Liver (tissue), 9 donors: ENCODE measurements around the gene EDDM13. TPM values are rescaled to one million over a fixed set of nuclear protein-coding genes. Genes with fewer than 3 reads are reported as not detected.

Experiments used
- DNase-seq: peaks from one replicate; pipeline ENCODE4 v3.0.0-alpha.2; 2017; ENCODE audit warnings: low spot score
- H3K27ac ChIP-seq, 2 donors: one replicate each; pipeline ENCODE4 v1.7.0; 2013; ENCODE audit warnings: inconsistent platforms in 2 of 2, low read length in 2 of 2, control low read depth in 1 of 2, low read depth in 1 of 2, mild to moderate bottlenecking in 1 of 2
- H3K27me3 ChIP-seq, 4 donors: one replicate each; pipeline versions ENCODE4 v1.6.1 to v1.7.0; 2013; ENCODE audit warnings: low read length in 3 of 4, inconsistent platforms in 1 of 4, mild to moderate bottlenecking in 1 of 4, moderate library complexity in 1 of 4; ENCODE audit not compliant: control insufficient read depth in 4 of 4, insufficient read depth in 4 of 4
- H3K36me3 ChIP-seq, 4 donors: one replicate each; pipeline versions ENCODE4 v1.6.1 to v1.7.0; 2013; ENCODE audit warnings: low read length in 3 of 4, mild to moderate bottlenecking in 3 of 4, low read depth in 1 of 4, moderate library complexity in 1 of 4; ENCODE audit not compliant: control insufficient read depth in 4 of 4, insufficient read depth in 3 of 4
- H3K4me1 ChIP-seq, 4 donors: one replicate each; pipeline versions ENCODE4 v1.6.1 to v1.7.0; 2013; ENCODE audit warnings: low read length in 3 of 4, mild to moderate bottlenecking in 3 of 4, moderate library complexity in 1 of 4; ENCODE audit not compliant: control insufficient read depth in 4 of 4, insufficient read depth in 4 of 4
- H3K4me3 ChIP-seq, 3 donors: one replicate each; pipeline versions ENCODE4 v1.6.1 to v1.7.0; 2013; ENCODE audit warnings: low read length in 3 of 3, control low read depth in 1 of 3, low read depth in 1 of 3, mild to moderate bottlenecking in 1 of 3
- H3K9ac ChIP-seq, 2 donors: one replicate each; pipeline ENCODE4 v1.7.0; 2013; ENCODE audit warnings: low read length in 2 of 2, mild to moderate bottlenecking in 2 of 2, moderate library complexity in 2 of 2, control low read depth in 1 of 2, low read depth in 1 of 2
- H3K9me3 ChIP-seq, 4 donors: one replicate each; pipeline versions ENCODE4 v1.6.1 to v1.7.0; 2013; ENCODE audit warnings: low read length in 3 of 4; ENCODE audit not compliant: control insufficient read depth in 4 of 4
- ATF3 ChIP-seq: IDR thresholded peaks from 2 replicates; pipeline ENCODE4 v1.6.1; 2016; ENCODE audit warnings: antibody characterized with exemption
- CTCF ChIP-seq: fragments of 150-350 bp; IDR thresholded peaks from 2 replicates; pipeline ENCODE4 v1.5.1; 2017; ENCODE audit warnings: improper control_type of control experiment, low read depth, low read length; ENCODE audit not compliant: missing input control
- EGR1 ChIP-seq, 2 donors: IDR thresholded peaks; 2 replicates each; pipeline ENCODE4 v1.6.1; 2016 to 2018; ENCODE audit warnings: antibody characterized with exemption in 2 of 2, low read depth in 2 of 2
- FOXA1 ChIP-seq: IDR thresholded peaks from 2 replicates; pipeline ENCODE4 v1.6.1; 2016; ENCODE audit warnings: antibody characterized with exemption
- FOXA2 ChIP-seq: IDR thresholded peaks from 2 replicates; pipeline ENCODE4 v1.6.1; 2016; ENCODE audit warnings: antibody characterized with exemption
- GABPA ChIP-seq, 2 donors: IDR thresholded peaks in 1 of 2; conservative IDR thresholded peaks in 1 of 2; 2 replicates each; pipeline ENCODE4 v1.6.1; 2016; ENCODE audit warnings: antibody characterized with exemption in 2 of 2, mild to moderate bottlenecking in 1 of 2, moderate library complexity in 1 of 2
- HNF4A ChIP-seq, 2 donors: conservative IDR thresholded peaks; 2 replicates each; pipeline ENCODE4 v1.6.1; 2016; ENCODE audit warnings: antibody characterized with exemption in 2 of 2, mild to moderate bottlenecking in 2 of 2
- JUND ChIP-seq, 2 donors: IDR thresholded peaks; 2 replicates each; pipeline ENCODE4 v1.6.1; 2016; ENCODE audit warnings: antibody characterized with exemption in 2 of 2
- MAX ChIP-seq: IDR thresholded peaks from 2 replicates; pipeline ENCODE4 v1.6.1; 2016; ENCODE audit warnings: antibody characterized with exemption
- NR2F2 ChIP-seq: IDR thresholded peaks from 2 replicates; pipeline ENCODE4 v1.6.1; 2016; ENCODE audit warnings: antibody characterized with exemption
- RAD21 ChIP-seq, 2 donors: IDR thresholded peaks; 2 replicates each; pipeline ENCODE4 v1.6.1; 2016; ENCODE audit warnings: antibody characterized with exemption in 2 of 2, mild to moderate bottlenecking in 2 of 2
- REST ChIP-seq: IDR thresholded peaks from 2 replicates; pipeline ENCODE4 v1.6.1; 2016; ENCODE audit warnings: antibody characterized with exemption, mild to moderate bottlenecking
- RXRA ChIP-seq, 2 donors: IDR thresholded peaks; 2 replicates each; pipeline ENCODE4 v1.6.1; 2017 to 2018; ENCODE audit warnings: antibody characterized with exemption in 2 of 2, mild to moderate bottlenecking in 1 of 2
- SP1 ChIP-seq: IDR thresholded peaks from 2 replicates; pipeline ENCODE4 v1.6.1; 2018; ENCODE audit warnings: antibody characterized with exemption, mild to moderate bottlenecking
- TAF1 ChIP-seq: conservative IDR thresholded peaks from 2 replicates; pipeline ENCODE4 v1.6.1; 2016; ENCODE audit warnings: antibody characterized with exemption, mild to moderate bottlenecking
- YY1 ChIP-seq: IDR thresholded peaks from 2 replicates; pipeline ENCODE4 v1.6.1; 2016; ENCODE audit warnings: antibody characterized with exemption, mild to moderate bottlenecking
- ZBTB33 ChIP-seq: IDR thresholded peaks from 2 replicates; pipeline ENCODE4 v1.6.1; 2016; ENCODE audit warnings: antibody characterized with exemption
- WGBS: extraction: QIAGEN DNeasy Blood & Tissue Kit; methylation state at CpG from one replicate; pipeline ENCODE4 v1.1.7; 2013; 5-methylcytosine and 5-hydroxymethylcytosine counted together
- polyA plus RNA-seq, 2 donors: library from polyadenylated mRNA; stranded (reverse) in 1 of 2; unstranded in 1 of 2; fragments of 200-250 nt in 1 of 2; fragments of >200 nt in 1 of 2; fragmentation: Nextera tagmentation in 1 of 2; extraction: Ambion mirVana in 1 of 2; gene quantifications; one replicate each; pipeline versions ENCODE4 v1.2.1 to v1.2.3, GENCODE V29; 2013 to 2015
- total RNA-seq, 2 donors: library from RNA; depleted of rRNA; stranded (reverse); fragments of >200 nt; gene quantifications; one replicate each; pipeline ENCODE4 v1.2.3, GENCODE V29; 2014
- donor health status: healthy.
- donor health status: healthy.
- donor health status: healthy.
- donor health status: healthy.
- donor health status: healthy.

Gene EDDM13
- total and polyA plus RNA-seq, 4 donors = 0.20 TPM; not detected in 3

GRCh38 chr19:56321254-56321988, 48.9 kb downstream of the EDDM13 start (continued):
- TF ChIP-seq RXRA (IDR thresholded peaks at IDR 0.05) = no peak
- TF ChIP-seq MAX = no peak
- TF ChIP-seq ATF3 = no peak
- TF ChIP-seq YY1 = no peak
- TF ChIP-seq TAF1 = no peak

GRCh38 chr19:56321989-56322440, 49.5 kb downstream of the EDDM13 start:
- H3K4me3 ChIP-seq = no peak overlapping the region
- no peaks in the 10 kb centered on the region for H3K27me3 ChIP-seq
- TF ChIP-seq ATF3 (no peak), SP1 (no peak), FOXA1 (no peak), FOXA2 (no peak), JUND (IDR thresholded peaks at IDR 0.05) (no peak), REST (no peak), ZBTB33 (no peak), HNF4A (conservative IDR thresholded peaks at IDR 0.05) (no peak), NR2F2 (no peak), CTCF (no peak), EGR1 (IDR thresholded peaks at IDR 0.05; ENCODE audit: low read depth in 2 of 2) (no peak), GABPA (IDR thresholded peaks at IDR 0.05 in 1 of 2, conservative IDR thresholded peaks at IDR 0.05 in 1 of 2) (no peak), RAD21 (IDR thresholded peaks at IDR 0.05) (no peak)
- peak overlapping the region in 1 of 2 donors; percentile 4 for H3K27ac ChIP-seq
- H3K4me1 ChIP-seq = no peaks in the 10 kb centered on the region
- H3K9ac ChIP-seq = no peak overlapping the region
- H3K36me3 ChIP-seq = no peaks in the 10 kb centered on the region
- WGBS = 76% methylated on average over 7 of the region's 7 CpGs
- no peaks in the 10 kb centered on the region for H3K9me3 ChIP-seq
- no peak for DNase-seq
